HG03066 (cell line): ENCODE data around the gene MPC1.

Source experiments
- ATAC-seq: cut with Tn5 transposase; IDR thresholded peaks from one replicate; pipeline ENCODE4 v1.9.1; 2021; ENCODE audit warnings: low read depth; ENCODE audit not compliant: unreplicated experiment

MPC1 gene

DNA sequence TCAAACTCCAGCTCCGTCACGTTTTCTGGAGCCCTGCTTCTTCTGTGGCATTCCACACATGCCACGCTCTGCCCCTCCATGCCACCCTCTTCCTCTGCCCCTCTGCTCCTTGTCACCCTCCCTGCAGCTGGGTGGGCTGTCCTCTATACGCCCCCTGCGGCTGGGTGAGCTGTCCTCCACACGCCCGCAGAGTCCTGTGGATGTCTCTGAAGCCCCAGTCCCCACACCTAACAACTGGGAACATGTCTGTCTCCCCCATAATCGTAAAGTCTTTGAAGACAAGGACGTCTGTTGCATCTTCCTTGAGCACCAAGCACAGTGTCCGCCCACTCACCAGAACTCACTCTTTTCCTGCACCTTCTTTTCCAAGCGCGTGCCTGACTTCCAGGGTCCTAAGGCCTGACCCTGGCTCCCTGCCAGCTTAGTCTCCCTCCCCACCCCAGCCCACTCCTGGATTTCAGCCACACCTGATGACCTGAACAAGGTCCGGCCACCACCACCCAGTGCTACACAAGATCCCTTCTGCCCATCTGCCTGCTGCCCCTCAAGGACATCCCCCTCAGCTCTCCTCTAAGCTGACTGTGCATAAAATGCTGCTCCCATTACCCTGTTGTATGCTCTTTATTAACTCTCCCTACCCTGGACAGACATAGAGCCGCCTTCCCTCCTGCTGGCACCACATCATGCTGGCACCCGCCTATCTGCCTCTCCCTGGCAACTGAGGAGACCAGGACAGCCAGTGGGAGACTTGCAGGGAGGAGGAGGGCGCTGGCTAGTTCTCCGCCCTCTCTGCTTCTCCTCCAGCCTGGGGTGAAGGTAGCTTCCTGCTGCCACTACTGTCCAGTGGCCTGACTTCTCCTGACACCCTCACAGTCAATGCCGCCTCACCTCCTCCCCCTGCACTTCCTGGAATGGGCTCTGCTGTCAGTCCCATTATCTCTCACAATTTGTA, 63.8 kb downstream of the MPC1 start:
- ATAC-seq = no peak

GRCh38 chr6:166318227-166318626, 64.5 kb downstream of the MPC1 start:
- no peak for ATAC-seq

GRCh38 chr6:166317261-166318212, 65.2 kb downstream of the MPC1 start:
- no peak for ATAC-seq

- no peak for ATAC-seq
Observed at GRCh38 chr6:166315436-166315835, 67.3 kb downstream of the MPC1 start.
